GM12891 (cell line): ENCODE results near the gene DBI.

Experiments used
- POLR2A ChIP-seq: IDR thresholded peaks from 2 replicates; pipeline ENCODE4 v1.6.1; 2011; ENCODE audit warnings: low read depth, low read length, control low read depth
- POLR2AphosphoS5 ChIP-seq: IDR thresholded peaks from 2 replicates; pipeline ENCODE4 v1.6.1; 2011; ENCODE audit warnings: low read depth, low read length, control low read depth
- POU2F2 ChIP-seq: IDR thresholded peaks from 2 replicates; pipeline ENCODE4 v1.6.1; 2011; ENCODE audit warnings: low read depth, mild to moderate bottlenecking, control low read depth, low read length, moderate library complexity
- SPI1 ChIP-seq: IDR thresholded peaks from 2 replicates; pipeline ENCODE4 v1.6.1; 2011; ENCODE audit warnings: low read depth, low read length, control low read depth
- TAF1 ChIP-seq: IDR thresholded peaks from 2 replicates; pipeline ENCODE4 v1.6.1; 2011; ENCODE audit warnings: low read depth, low read length, control low read depth

DNA sequence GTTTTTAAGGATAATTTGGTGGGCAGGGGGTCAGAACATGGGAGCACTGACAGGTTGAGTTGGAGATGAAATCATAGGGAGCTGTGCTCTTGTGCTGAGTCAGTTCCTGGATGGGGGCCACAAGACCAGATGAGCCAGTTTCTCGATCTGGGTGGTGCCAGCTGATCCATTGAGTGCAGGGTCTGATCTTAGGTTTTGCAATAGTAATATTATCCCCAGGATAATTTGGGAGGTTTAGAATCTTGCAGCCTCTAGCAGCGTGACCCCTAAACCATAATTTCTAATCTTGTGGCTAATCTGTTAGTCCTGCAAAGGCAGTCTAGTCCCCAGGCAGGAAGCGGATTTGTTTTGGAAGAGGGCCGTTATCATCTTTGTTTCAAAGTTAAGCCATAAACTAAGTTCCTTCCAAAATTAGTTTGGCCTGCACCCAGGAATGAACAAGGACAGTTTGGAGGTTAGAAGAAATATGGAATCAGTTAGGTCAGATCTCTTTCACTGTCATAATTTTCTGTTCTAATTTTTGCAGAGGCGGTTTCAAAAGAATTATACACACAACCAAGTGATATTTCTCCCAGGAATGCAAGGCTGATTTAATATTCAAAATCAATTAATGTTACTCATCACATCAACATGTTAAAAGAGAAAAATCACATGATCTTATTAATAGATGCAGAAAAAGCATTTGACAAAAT is 23.0 kb downstream of the DBI start:
- TF ChIP-seq POLR2A (no peak), TAF1 (no peak), POLR2AphosphoS5 (no peak), SPI1 (no peak), POU2F2 (no peak)
